Caki2 (cell line): ENCODE measurements around the gene ZFHX3. TPM values are rescaled to one million over a fixed set of nuclear protein-coding genes. Genes with fewer than 3 reads are reported as not detected.
A peak's percentile ranks its signal among the peaks of the same experiment; 100 is the strongest.

Experiments
- DNase-seq: peaks from one replicate; pipeline ENCODE4 v3.0.0-alpha.2; 2015; ENCODE audit warnings: low read depth
- in situ Hi-C: cut with HindIII; loops from 2 replicates; pipeline ENCODE4 v1.10.0; 2016; ENCODE audit warnings: low sequenced_read_pairs, low pct_unique_long_range_greater_than_20kb, mixed read lengths
- total RNA-seq: library from RNA; depleted of rRNA; stranded (reverse); fragments of >200 nt; shearing (Covaris generic); gene quantifications from 2 replicates; pipeline ENCODE4 v1.2.3, GENCODE V29; 2014; ENCODE audit warnings: low replicate concordance

ZFHX3 gene
- total RNA-seq, 1 experiment from 2014 or later = 1.6 TPM

GRCh38 chr16:72915331-72915730, 132.6 kb downstream of the ZFHX3 start:
- no peak for DNase-seq
- in situ Hi-C loops = no loop called here

- no peak for DNase-seq
- in situ Hi-C loops = no loop called here
These were observed 134.4 kb downstream of the ZFHX3 start for GRCh38 chr16:72913551-72913950.

- DNase-seq = no peak
- in situ Hi-C loops = no loop called here
These were observed 136.0 kb downstream of the ZFHX3 start for GRCh38 chr16:72911971-72912370.

- in situ Hi-C loops = no loop called here
- DNase-seq = no peak
These were observed 137.1 kb downstream of the ZFHX3 start for GRCh38 chr16:72910875-72911274.

GRCh38 chr16:72910381-72910780, 137.5 kb downstream of the ZFHX3 start:
- no peak for DNase-seq
- in situ Hi-C loops = no loop called here

- DNase-seq = no peak
- in situ Hi-C loops = no loop called here
These were observed 138.7 kb downstream of the ZFHX3 start for GRCh38 chr16:72909196-72909595.

GRCh38 chr16:72908362-72909167, 139.4 kb downstream of the ZFHX3 start:
- DNase-seq = peak; percentile 16
- in situ Hi-C loops = no loop called here

GRCh38 chr16:72905581-72905980, 142.3 kb downstream of the ZFHX3 start:
- DNase-seq = no peak
- in situ Hi-C loops = no loop called here

- in situ Hi-C loops = no loop called here
These were observed 144.8 kb downstream of the ZFHX3 start for GRCh38 chr16:72903176-72903575.

GRCh38 chr16:72902206-72902605, 145.7 kb downstream of the ZFHX3 start:
- in situ Hi-C loops = no loop called here
- DNase-seq = no peak

More at GRCh38 chr16:72903176-72903575, 144.8 kb downstream of the ZFHX3 start:
- DNase-seq = no peak

- DNase-seq = no peak
- in situ Hi-C loops = no loop called here
These were observed 146.8 kb downstream of the ZFHX3 start for GRCh38 chr16:72901000-72901627.

GRCh38 chr16:72898216-72898825, 149.6 kb downstream of the ZFHX3 start:
- no peak for DNase-seq
- in situ Hi-C loops = no loop called here

GRCh38 chr16:72897707-72898106, 150.2 kb downstream of the ZFHX3 start:
- in situ Hi-C loops = no loop called here
- no peak for DNase-seq

GRCh38 chr16:72896485-72897118, 151.3 kb downstream of the ZFHX3 start:
- no peak for DNase-seq
- in situ Hi-C loops = no loop called here

GRCh38 chr16:72895951-72896350, 152.0 kb downstream of the ZFHX3 start:
- DNase-seq = no peak
- in situ Hi-C loops = no loop called here

GRCh38 chr16:72894293-72895151, 153.4 kb downstream of the ZFHX3 start:
- no peak for DNase-seq
- in situ Hi-C loops = no loop called here

- no peak for DNase-seq
- in situ Hi-C loops = no loop called here
These were observed 156.4 kb downstream of the ZFHX3 start for GRCh38 chr16:72891291-72892227.
